Nephron progenitor cell (in vitro differentiated cells): ENCODE data around the gene RYR3.

Experiments
- DNase-seq: peaks from one replicate; pipeline ENCODE4 v3.0.0; 2021
- H3K27ac Mint-ChIP-seq: 2 replicates; pipeline ENCODE4 v1.8.0; 2021; ENCODE audit warnings: mild to moderate bottlenecking, moderate library complexity, mixed read lengths
- H3K27me3 Mint-ChIP-seq: 2 replicates; pipeline ENCODE4 v1.8.0; 2021; ENCODE audit warnings: mild to moderate bottlenecking, low read depth, mixed read lengths; ENCODE audit not compliant: poor library complexity
- H3K36me3 Mint-ChIP-seq: 2 replicates; pipeline ENCODE4 v1.8.0; 2021; ENCODE audit warnings: low read depth, mixed read lengths
- H3K4me1 Mint-ChIP-seq: 2 replicates; pipeline ENCODE4 v1.8.0; 2021; ENCODE audit warnings: mixed read lengths
- H3K4me3 Mint-ChIP-seq: 2 replicates; pipeline ENCODE4 v1.8.0; 2021; ENCODE audit warnings: mild to moderate bottlenecking, moderate library complexity, mixed read lengths
- H3K9me3 Mint-ChIP-seq: 2 replicates; pipeline ENCODE4 v1.8.0; 2021; ENCODE audit warnings: mild to moderate bottlenecking, moderate library complexity, mixed read lengths
- TF ChIP-seq, protein P1 (sequence below): fragments of 200-600 bp; sonication (generic); IDR thresholded peaks from 2 replicates; pipeline ENCODE4 v1.5.0; 2021; ENCODE audit warnings: antibody characterized with exemption

The RYR3 gene

DNA sequence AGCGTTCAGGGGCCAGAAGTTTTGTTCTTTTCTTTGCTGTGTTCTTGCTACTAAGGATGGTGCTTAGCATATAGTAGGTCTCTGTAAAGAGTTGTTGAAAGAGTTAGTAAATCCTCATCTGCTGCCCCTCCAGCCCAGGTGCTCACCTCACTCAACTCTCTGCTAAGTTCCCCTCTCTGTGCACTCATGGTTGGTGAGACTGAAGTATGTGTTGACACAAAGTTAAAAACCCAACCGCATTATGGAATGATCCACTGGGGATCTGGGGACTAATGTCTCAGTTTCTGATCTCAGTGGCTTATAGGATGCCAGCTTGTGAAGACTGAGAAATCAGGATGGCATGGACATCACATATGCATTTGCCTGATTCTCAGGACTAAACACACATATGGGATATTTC is 13.8 kb downstream of the RYR3 start:
- no peaks in the 10 kb centered on the region for H3K36me3 Mint-ChIP-seq
- TF ChIP-seq, protein P1, sequence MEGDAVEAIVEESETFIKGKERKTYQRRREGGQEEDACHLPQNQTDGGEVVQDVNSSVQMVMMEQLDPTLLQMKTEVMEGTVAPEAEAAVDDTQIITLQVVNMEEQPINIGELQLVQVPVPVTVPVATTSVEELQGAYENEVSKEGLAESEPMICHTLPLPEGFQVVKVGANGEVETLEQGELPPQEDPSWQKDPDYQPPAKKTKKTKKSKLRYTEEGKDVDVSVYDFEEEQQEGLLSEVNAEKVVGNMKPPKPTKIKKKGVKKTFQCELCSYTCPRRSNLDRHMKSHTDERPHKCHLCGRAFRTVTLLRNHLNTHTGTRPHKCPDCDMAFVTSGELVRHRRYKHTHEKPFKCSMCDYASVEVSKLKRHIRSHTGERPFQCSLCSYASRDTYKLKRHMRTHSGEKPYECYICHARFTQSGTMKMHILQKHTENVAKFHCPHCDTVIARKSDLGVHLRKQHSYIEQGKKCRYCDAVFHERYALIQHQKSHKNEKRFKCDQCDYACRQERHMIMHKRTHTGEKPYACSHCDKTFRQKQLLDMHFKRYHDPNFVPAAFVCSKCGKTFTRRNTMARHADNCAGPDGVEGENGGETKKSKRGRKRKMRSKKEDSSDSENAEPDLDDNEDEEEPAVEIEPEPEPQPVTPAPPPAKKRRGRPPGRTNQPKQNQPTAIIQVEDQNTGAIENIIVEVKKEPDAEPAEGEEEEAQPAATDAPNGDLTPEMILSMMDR, result no peak
- H3K27ac Mint-ChIP-seq, result no peak overlapping the region
- no peaks in the 10 kb centered on the region for H3K4me1 Mint-ChIP-seq
- no peak for DNase-seq
- no peak overlapping the region for H3K4me3 Mint-ChIP-seq
- no peaks in the 10 kb centered on the region for H3K9me3 Mint-ChIP-seq
- peaks cover 7% of the 10 kb centered on the region for H3K27me3 Mint-ChIP-seq

DNA sequence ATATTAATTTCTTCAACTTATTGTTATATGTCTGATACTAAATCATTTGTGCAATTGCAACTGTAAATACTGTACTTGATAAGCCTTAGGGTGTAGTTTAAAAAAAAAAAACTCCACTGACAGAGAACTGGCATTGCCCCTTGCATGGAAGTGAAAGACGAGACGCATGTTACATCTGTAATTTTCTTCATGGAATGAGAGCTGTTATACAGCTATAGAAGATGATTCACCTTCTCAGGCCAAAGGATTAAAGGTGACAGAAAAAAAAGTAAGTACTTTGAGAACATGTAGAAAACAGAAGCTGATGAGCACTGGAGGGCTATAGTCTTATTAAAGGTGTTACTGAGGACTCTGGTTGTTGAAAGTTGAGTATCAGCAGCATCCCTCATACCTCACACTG is 16.1 kb downstream of the RYR3 start:
- TF ChIP-seq, protein P1, result no peak
- no peaks in the 10 kb centered on the region for H3K4me1 Mint-ChIP-seq
- no peak for DNase-seq
- no peak overlapping the region for H3K4me3 Mint-ChIP-seq
- H3K27ac Mint-ChIP-seq, result no peak overlapping the region
- H3K36me3 Mint-ChIP-seq, result no peaks in the 10 kb centered on the region
- no peaks in the 10 kb centered on the region for H3K9me3 Mint-ChIP-seq
- peaks cover 4% of the 10 kb centered on the region for H3K27me3 Mint-ChIP-seq

- H3K9me3 Mint-ChIP-seq, result no peaks in the 10 kb centered on the region
- peaks cover 4% of the 10 kb centered on the region for H3K27me3 Mint-ChIP-seq
- TF ChIP-seq, protein P1, result no peak
- no peak overlapping the region for H3K4me3 Mint-ChIP-seq
- no peaks in the 10 kb centered on the region for H3K36me3 Mint-ChIP-seq
- H3K4me1 Mint-ChIP-seq, result no peaks in the 10 kb centered on the region
- no peak overlapping the region for H3K27ac Mint-ChIP-seq
- DNase-seq, result no peak
These were observed 17.3 kb downstream of the RYR3 start for GRCh38 chr15:33328106-33328505.

DNA sequence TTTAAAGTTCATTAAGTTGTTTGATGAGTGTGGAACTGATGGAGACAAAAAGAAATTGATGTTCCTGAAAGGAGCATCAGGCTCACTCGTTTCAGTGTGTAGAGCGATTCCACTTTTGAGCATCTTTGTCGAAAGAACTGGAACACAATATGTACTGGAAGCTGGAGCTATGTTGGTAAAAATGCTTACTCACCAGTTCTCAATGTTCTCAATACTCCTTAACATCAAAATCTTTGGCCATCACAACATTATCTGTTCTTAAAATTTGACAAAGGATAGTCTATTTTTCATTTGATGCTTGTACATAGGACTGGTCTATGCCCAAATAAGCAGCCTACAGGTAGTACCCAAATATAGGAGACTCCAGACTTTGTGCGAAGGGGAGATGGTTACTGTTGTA is 18.7 kb downstream of the RYR3 start:
- H3K27ac Mint-ChIP-seq, result no peak overlapping the region
- H3K4me1 Mint-ChIP-seq, result no peaks in the 10 kb centered on the region
- no peaks in the 10 kb centered on the region for H3K36me3 Mint-ChIP-seq
- H3K9me3 Mint-ChIP-seq, result no peaks in the 10 kb centered on the region
- no peak for DNase-seq
- TF ChIP-seq, protein P1, result no peak
- H3K27me3 Mint-ChIP-seq, result peaks cover 4% of the 10 kb centered on the region
- no peak overlapping the region for H3K4me3 Mint-ChIP-seq

- Mint-ChIP-seq H3K27me3 (peaks cover 7% of the 10 kb centered on the region), H3K27ac (no peak overlapping the region), H3K9me3 (no peaks in the 10 kb centered on the region), H3K4me1 (no peaks in the 10 kb centered on the region), H3K4me3 (no peak overlapping the region), H3K36me3 (no peaks in the 10 kb centered on the region)
- TF ChIP-seq, protein P1, result no peak
- no peak for DNase-seq
These were observed 20.2 kb downstream of the RYR3 start for GRCh38 chr15:33330931-33331330.

DNA sequence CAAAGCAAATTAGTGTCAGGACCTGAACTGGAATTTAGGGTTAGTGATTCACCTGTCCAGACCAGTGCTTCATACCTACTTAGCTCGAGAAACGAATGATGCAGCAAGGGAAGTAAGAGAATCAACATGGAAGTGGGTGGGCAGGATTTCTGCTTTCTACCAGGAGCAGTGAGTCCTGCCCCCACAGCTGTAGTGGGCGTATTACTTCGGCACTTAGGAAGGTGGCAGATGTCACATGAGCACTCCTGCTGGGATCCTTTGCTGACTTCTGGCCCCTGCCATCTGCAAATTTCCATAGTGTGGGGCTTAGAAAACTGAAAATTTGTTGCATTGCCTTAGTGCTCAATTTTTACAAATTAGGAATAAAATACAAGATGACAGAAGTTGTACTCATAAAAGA is 31.2 kb downstream of the RYR3 start:
- no peaks in the 10 kb centered on the region for H3K27me3 Mint-ChIP-seq
- H3K36me3 Mint-ChIP-seq, result no peaks in the 10 kb centered on the region
- no peak overlapping the region for H3K27ac Mint-ChIP-seq
- no peak overlapping the region for H3K4me3 Mint-ChIP-seq
- DNase-seq, result no peak
- TF ChIP-seq, protein P1, result no peak
- no peaks in the 10 kb centered on the region for H3K4me1 Mint-ChIP-seq
- H3K9me3 Mint-ChIP-seq, result peaks cover 8% of the 10 kb centered on the region
